Femur (tissue), 1 donor: ENCODE results near the gene ZNF789.

Experiments used
- DNase-seq: peaks from one replicate; pipeline ENCODE4 v3.0.0-alpha.2; 2017

Gene ZNF789

GRCh38 chr7:99514050-99514449 lies 41.4 kb downstream of the ZNF789 start:
- DNase-seq, result no peak

GRCh38 chr7:99521399-99521798 lies 48.7 kb downstream of the ZNF789 start:
- no peak for DNase-seq

GRCh38 chr7:99525713-99526440 lies 53.2 kb downstream of the ZNF789 start:
- DNase-seq, result no peak

GRCh38 chr7:99531354-99531765 lies 58.7 kb downstream of the ZNF789 start:
- no peak for DNase-seq

- no peak for DNase-seq
Measured at GRCh38 chr7:99535667-99536066, 63.0 kb downstream of the ZNF789 start.
